ENCODE results near the gene CD109.
"Not testable (repeated sequence)": the region's sequence is repeated elsewhere in the genome, so short reads cannot be mapped to it uniquely, and the experiment has no call there.

CD109 gene

DNA sequence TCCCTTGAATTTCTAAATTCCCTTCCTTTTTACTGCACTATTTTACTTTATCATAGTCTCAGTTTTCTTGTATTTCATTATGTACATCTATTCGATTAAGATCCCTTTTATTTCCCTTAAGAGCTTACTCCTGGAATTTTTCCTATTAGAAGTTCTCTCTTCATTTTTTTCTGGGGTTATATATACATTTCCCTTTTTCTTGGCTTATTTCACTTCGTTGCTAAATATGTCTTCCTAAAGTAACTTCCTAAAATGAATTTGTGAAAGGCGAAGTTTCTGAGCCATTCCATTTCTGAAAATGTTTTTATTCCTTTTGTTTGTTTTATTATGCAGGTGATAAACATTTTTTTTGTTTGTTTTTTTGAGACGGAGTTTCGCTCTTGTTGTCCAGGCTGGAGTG, 5.9 kb upstream of the CD109 start:
- DNase-seq: no peak

DNA sequence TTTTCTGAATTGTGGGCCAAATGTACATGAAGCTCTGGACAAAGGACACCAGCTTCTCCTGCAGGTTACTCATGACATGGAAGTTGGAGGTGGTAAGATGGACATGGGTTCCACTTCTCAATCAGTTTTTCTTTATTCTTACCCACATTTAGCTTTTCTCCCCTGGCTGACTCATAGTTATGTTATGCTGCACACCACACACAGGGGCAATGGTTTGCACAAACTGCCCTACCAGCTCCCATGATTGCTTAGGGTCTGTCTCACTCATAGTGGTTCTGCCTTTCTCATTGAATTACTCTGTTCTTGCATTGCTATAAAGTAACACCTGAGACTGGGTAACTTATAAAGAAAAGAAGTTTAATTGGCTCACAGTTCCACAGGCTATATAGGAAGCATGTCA, 4.5 kb upstream of the CD109 start:
- DNase-seq: no peak

DNA sequence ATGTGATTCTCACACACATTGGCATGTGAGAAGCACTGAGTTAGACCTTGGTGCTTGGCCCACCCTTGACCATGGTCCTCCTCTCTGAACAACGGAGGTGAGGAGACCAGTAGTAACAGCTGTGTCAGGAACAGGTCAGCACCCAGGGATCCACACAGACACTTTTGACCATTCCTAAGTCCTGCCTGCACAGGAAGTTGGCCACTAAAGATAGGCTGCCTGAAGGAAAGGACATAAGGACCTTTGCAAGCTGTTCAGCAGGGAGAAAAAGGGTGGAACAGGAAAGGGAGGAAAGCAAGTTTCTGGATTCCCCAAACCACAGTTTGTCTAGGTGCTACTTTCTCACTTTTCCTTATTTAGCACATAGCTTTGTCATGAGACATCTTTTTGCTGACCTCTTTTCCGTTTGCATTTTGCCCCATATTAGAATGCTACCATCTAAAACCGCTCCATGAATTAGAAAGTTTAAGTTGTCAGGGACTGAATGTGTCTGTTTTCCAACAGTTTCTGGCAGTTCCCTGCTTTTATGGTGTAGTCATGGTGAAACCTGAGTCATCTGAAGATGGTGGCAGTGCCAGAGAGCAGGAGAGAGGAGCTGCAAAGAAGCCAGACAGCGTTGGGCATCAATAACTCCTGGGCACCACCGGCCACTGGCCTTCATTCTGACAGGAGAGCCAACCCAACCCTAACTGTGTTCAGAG, 1.1 kb upstream of the CD109 start:
- DNase-seq: no peak

DNA sequence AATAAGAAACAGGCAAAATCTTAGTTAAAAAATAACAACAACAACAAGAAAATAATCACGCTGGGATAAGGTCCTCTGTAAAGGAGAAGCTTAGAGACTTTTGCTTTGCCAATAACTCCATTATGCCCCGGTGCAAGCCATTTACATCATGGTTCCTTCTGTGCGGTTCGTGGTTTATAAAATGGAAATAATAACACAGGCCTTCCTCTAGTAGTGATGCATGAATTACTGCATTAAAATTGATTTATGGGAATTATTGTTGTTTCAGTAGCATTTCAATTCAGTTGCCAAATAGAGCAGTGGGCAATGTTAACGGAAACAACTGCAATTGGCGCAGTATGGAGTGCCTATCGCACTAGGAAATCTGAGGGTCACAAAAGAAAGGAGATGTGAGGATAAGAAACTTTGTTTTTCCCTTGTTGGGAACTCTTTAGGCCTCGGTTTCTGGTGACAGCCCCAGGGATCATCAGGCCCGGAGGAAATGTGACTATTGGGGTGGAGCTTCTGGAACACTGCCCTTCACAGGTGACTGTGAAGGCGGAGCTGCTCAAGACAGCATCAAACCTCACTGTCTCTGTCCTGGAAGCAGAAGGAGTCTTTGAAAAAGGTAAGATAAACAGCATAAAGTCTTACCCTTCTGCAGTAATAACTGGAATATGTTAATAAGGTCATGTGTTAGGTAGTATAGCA, 1.1 kb downstream of the CD109 start:
- no peak for DNase-seq

DNA sequence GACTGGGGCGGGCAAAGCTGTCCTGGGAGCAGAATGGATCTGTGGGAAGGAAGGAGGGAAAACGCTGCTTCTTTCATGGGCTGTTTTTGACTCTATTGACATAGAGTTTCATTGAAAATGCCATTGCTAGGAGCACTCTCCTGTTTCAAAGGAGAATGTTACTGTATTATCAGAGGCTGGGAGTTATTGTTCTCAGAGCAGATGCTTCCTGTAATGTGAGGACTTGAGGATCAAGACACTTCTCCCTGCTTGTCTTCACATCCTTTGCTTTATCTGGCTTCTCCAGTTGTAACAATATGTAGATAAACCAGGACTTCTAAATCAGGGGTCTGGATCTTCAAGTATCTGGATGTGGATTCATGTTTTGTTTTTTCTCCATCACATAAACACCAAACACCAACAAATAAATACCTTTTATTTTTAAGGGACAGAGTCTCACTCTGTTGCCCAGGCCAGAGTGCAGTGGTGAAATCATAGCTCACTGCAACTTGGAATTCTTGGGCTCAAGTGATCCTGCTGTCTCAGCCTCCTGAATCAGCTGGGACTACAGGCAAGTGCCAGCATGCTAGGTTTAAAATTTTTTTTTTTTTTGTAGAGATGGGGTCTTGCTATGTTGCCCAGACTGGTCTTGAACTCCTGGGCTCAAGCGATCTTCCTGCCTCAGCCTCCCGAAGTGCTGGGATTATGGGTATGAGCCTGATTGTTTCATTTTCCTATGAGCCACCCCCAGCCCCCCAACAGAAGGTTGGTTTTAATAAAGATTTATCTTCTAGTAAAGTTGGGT, 3.9 kb downstream of the CD109 start:
- DNase-seq: no peak

DNA sequence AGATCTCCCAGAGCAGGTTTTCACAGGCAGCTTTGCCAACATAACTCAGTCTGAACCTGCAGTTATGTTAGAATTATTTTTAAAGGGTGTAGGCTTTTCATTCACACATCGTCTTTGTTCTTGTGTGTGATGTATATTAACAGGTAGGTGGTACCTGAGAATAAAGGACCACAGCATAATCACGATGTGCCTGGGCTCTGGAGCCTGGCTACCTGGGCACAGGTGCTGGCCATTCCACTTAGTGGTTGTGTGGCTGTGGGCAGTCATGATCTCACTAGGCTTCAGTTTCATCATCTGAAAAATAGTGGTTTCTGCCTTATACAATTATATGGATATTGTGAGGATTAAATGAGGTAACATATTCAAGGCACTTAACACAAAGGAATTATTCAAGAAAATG, 6.4 kb downstream of the CD109 start:
- DNase-seq: no peak

DNA sequence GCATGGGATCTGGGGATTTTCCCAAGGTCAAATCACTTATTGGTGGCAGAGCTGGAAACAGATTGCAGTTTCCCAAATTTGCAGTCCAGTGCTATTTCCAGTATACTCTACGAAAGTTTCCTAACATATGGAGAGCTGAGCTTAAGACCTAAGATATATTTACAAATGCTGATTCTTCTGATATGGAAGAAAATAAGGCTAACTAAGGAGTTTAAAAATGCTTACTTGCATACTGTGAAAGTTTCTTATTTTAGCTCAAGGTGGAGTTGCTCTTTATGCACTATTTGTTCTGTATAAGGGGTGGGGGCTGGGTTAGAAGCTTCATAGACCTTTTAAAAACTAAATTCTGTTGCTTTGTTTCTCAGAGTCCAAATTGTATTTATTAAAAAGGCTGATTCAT, 7.5 kb downstream of the CD109 start:
- DNase-seq: no peak

DNA sequence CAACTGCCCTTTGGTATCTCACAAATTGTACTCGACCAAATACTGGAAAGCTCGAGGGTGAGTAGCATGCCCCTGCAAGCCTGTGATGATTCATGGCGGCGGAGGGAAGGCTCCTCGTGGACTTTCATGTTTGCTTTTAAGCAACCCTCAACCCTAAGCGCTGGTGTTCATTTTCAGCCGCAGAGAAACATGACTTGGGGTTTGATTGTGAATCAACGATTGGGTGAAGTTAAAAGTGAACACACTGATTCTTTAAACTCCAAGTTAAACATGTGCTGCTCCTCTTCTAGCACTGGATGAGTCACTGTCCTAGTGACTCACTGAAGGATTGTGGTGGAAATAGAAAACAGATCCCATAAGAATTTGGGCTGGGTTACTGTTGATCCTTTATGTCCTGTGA, 8.3 kb downstream of the CD109 start:
- DNase-seq: no peak

DNA sequence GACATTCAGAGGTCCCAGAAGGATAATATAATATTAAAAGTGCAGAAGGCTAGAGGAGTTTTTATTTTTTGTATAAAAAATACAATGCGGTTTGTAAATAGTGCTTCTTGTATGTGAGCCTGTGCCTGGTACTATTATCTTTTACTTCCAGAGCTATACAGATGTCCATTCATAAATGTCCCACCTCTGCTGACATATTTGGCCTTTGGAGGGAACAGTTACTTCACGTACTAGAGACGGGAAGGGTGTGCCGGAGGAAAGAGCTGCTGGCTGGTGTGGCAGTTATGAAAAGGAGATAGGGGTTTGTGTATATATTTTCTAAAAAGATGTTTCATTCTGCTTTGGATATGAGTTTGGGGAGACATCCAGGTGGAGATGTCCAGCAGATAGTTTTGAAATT, 8.8 kb downstream of the CD109 start:
- DNase-seq: no peak

DNA sequence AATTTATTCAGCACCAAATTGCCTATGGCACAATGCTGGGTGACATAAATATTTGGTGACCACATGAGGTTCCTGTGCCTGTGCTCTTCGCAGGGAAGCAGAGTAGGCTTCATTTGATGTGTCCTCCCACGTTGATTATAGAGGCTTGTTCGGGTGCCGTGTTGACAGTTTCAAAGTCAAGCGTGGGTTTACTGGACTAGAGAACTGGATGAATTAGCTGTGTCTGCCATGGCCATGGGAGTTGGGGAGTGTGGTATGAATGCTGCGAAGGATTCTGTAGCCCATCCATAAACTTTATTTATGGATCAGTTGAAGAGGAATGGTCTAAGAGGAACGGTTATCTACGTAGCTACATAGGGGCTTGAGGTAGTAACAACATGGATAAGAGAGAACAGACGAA, 11.0 kb downstream of the CD109 start:
- DNase-seq: no peak

DNA sequence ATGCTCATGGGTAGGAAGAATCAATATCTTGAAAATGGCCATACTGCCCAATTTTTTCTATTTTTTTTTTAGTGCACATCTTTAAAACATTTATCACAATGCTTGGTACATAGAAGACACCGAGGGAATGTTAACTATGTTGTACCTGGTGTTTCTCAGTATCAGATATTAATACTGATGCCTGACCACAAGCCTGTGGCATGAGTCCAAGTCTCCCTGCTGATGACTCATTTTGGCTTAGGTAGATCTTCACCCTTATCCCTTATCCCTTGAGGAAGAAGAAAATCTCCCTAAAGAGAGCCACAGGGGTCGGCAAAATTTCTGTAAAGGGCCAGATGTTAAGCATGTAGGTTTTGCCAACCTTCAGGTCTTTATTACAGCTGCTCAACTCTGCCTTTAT, 14.5 kb downstream of the CD109 start:
- DNase-seq: no peak

DNA sequence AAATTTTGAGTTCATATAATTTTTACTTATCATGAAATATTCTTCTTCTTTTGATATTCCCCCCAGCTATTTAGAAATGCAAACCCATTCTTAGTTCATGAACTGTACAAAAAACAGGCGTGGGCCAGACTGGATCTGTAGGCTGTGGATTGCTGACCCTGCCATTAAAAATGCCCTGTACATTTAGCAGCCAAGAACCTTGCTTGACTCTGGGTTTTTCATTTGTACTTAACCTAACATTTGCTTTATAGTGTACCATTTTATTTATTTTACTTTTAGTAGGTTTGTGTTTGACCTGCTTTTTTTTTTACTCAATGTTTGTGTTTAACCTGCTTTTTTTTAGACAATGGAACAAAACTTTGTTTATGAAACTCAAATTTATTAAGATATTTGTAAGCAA, 14.9 kb downstream of the CD109 start:
- no peak for DNase-seq

DNA sequence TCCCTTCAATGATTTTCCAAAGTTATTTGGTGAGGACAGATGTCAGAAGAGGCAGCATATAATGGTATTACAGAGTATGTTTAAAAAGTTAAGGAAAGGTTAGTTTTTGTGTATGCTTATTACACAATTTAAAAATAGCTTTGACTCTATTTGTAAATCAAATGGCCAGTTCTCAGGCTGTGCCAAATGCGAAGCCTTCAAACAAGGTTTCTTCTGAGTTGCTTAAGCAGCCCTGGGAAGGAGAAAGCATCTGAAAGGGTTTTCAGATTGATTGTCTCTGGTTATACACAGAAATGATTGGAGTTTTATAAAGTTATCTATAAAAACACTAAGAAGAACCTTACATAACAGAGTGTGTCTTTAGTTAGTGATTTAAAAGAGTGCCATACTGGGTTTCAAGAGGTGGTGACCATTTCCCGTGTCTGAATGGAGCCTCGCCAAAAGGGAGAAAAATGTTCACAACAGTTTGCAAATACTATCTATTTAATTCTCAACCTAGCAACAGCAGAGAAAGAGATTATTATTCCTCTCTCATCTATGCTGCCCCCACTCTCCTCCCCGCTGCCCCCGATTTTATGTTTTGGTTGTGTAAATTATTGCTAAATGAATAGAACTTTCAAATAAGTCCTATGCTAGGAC, 16.7 kb downstream of the CD109 start:
- DNase-seq: no peak

DNA sequence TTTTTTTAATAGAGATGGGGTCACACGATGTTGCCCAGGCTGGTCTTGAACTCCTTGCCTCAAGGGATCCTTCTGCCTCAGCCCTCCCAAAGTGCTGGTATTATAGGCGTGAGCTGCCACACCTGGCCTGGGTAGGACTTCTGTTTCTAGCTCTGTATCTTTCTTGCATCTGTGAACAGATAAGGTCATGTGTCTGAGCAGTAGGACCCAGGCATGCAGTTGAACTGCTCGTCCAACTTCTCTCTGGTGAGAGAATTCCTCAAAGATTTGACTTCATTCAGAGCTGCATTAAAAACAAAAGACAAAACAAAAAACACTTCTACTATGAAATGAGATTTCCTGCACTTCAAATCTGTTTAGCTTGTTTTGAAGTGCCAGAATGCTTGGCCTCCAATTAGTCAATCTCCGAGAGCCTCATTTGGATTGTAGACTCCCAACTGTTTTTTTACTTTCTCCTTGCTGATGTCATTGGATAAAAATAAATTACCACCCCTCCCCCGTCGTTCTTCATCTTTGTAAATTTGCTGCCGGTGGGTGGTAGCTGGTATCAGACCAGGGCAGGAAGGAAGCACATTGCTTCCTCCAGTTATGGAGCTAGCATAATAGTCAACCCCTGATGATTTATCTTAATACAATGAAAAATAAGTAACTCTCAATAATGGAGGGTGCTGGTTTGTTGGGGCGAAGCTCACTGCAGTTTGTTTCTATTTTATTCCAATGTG, 17.6 kb downstream of the CD109 start:
- no peak for DNase-seq

DNA sequence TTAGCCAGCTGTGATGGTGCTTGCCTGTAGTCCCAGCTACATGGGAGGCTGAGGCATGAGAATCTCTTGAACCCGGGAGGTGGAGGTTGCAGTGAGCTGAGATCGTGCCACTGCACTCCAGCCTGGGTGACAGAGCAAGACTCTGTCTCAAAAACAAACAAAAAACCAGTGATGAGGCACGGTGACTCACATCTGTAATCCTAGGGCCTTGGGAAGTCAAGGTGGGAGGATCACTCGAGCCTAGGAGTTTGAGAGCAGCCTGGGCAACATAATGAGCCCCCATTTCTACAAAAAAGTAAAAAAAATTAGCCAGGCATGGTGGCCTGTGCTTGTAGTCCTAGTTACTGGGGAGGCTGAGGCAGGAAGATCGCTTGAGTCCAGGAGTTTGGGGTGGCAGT, 19.1 kb downstream of the CD109 start:
- DNase-seq: not testable (repeated sequence)

DNA sequence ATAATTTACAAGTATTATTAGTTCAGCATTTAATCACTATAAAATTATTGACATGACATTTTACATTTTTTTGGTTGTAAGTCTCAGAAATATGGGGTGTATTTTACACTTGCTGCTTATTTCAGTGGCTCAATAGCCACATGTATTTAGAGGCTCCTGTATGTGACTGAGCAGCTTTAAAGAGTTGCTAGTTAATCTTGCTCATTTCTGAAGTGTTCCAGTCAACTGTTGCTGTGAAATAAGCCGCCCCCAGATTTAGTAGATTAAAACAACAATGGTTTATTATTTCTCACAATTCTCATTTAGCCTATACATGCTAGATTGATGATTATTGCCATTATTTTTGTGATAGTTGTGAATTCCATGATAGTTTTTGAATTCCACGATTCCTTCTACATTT, 23.0 kb downstream of the CD109 start:
- DNase-seq: no peak

DNA sequence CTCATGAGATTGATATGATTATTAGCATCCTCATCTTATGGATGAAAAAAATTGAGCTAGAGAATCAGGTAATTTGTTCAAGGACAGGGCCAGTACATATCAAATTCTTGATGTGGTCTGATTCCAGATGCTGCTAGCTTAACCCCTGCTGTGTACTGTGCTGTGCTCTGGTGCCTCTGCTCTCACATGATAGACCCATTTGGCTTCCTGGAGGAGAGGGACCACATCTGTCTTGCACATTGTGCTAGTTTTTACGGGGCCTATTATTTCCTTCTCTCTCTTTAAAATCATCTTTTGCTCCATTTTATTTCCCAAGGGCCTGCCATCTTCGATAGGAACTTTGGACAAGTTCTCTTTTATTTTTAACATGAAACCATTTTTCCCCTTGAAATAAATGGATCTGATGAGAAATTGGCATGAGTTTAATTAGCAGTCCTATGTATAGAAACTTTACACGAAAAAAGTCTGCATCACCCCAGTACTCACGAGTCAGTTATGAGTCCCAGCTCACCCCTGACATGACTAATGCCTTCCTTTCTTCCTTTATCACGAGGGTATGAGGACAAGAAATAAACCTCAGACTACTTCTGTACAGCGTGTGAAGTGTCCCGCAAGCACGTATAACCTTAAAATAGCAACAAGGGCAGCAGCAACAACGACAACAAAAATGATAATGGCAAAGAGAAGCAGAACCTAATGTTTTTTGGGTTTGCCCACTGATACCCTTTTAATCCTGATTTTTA, 26.5 kb downstream of the CD109 start:
- no peak for DNase-seq

DNA sequence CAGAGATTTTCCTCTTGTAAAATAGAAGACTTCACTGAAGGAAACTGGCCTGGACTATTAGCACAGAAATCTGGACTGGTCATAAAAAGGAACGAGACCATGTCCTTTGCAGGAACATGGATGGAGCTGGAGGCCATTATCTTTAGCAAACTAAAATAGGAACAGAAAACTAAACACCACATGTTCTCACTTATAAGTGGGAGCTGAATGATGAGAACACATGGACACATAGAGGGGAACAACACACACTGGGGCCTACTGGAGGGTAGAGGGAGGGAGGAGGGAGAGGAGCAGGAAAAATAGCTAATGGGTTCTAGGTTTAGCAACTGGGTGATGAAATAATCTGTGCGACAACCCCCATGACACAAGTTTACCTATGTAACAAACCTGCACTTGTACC, 27.5 kb downstream of the CD109 start:
- not testable (repeated sequence) for DNase-seq

DNA sequence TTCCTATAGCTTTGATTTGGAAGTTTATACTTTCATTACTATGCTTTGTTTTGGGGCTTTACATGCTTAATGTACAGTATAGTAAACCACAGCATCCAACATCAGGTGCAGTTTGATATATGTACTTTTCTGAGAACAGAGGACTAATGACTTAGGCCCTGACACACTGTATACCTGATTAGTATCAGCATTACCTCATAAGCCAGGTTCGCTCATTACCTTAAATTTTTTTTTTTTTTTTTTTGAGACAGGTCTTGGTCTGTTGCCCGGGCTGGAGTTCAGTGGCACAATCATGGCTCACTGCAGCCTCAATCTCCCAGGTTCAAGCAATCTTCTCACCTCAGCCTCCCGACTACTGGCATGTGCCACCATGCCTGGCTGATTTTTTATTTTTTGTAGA, 28.4 kb downstream of the CD109 start:
- DNase-seq: no peak

DNA sequence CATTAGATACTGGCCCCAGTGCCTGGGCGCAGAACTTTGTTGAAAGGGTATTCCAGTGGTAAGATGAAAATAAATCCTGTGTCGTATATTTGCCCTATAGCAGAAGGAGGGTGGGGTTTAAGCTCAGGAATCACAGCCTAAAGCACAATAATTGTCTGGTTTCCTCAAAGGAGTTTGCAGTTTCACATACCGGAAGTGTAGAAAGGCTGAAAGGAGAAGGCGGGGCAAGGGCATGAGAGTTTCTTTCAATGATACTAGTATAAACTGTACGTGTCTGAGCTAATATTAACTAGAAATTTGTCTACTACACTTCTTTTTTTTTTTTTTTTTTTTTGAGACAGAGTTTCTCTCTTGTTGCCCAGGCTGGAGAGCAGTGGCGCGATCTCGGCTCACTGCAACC, 29.2 kb downstream of the CD109 start:
- not testable (repeated sequence) for DNase-seq

DNA sequence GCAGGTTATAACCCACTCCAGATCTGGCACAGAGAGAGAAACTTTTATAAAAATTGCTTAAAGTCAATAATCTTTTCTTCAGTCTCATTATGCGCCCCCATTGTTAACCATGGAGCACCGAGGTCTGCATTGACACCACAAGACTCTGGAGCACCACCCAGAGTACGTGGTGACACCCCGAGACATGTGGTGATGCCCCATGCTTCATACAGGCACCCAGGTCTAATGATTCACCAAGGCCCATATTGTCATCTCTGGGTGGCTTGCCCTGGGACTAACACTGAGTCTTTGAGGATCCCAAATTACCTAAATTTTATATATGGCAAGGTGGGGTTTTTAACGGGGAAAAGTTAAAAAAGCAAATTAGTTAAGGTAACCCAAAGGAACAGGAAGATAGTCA, 31.1 kb downstream of the CD109 start:
- DNase-seq: no peak

DNA sequence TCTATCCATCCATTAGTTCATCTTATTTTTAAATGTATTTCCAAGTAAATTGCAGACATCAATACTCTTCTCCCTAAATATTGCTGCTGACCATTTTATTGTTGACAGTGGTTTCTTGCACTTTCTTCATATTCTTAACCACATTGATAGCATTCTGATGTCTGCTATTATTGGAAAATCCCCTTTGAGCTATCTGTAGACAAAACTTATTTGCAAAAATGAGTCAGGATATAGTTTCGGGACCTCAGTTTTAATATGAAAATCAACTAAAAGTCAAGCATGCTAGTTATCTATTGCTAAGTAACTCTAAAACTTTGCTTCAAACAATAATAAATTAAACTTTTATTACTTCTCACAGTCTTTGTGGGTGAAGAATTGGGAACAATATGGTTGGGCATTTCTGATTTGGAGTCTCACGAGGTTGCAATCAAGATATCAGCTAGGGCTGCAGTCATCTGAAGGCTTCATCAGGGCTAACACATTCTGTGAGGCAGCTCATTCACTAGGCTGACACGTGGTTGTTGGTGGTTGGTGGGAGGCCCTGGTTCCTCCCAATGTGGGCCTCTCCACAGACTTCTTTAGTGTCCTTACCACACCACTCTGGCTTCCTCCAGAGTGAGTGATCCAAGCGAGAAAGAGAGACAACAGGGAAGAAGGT, 32.7 kb downstream of the CD109 start:
- DNase-seq: no peak
